HG02610 (cell line): Measurements from ENCODE around the gene ANKRD62.
"Not testable (repeated sequence)": the region's sequence is repeated elsewhere in the genome, so short reads cannot be mapped to it uniquely, and the experiment has no call there.

Experiments
- ATAC-seq: cut with Tn5 transposase; IDR thresholded peaks from one replicate; pipeline ENCODE4 v1.9.1; 2021; ENCODE audit warnings: mild to moderate bottlenecking, moderate library complexity; ENCODE audit not compliant: unreplicated experiment

The ANKRD62 gene

DNA sequence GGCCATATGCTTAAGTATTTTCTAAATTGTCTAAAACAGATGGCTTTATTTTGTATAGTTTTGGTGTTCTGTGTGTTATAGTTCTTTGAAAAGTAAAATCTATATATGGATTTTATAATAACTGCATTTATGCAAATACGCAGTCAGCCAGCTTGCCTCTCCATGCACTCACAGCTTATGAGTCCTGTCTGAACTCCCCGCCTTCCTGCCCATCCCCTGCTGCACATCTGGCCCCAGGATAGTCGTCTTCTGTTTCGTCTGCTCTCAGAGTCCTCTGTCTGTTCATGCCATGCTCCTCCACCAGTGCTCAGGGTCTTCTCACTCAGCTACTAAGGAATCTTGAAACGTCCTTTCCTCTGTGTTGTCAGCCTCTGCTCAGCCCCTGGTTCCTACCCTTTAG, 28.2 kb upstream of the ANKRD62 start:
- no peak for ATAC-seq

DNA sequence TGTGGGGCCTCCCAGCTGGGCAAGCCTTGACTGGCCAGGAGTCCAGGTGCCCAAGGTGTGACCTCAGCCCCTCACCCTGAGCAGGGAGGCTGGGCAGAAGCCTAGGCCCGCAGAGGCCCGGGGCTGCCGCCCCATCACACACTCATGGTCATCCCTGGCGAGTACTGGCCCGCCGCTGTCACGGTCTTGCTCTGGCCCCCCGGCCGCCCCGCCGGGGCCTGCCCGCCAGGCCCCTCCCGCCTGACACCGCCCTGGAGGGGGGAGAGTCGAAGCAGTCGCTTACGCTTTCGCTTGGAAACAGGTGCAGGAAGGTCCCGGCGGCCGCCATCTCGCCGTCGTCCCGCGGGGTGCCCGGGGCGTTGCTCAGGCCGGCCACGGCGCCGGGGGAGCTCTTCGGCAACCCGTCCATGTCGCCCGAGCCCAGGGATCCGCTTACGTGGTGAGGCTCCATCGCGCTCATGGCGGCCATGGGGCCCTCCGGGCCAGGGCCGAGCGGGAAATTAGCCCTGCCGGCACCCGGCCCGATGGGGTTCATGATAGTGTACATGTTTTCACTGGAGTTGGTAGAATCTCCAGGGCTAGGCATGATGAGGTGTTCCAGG, 26.6 kb upstream of the ANKRD62 start:
- ATAC-seq, result no peak

DNA sequence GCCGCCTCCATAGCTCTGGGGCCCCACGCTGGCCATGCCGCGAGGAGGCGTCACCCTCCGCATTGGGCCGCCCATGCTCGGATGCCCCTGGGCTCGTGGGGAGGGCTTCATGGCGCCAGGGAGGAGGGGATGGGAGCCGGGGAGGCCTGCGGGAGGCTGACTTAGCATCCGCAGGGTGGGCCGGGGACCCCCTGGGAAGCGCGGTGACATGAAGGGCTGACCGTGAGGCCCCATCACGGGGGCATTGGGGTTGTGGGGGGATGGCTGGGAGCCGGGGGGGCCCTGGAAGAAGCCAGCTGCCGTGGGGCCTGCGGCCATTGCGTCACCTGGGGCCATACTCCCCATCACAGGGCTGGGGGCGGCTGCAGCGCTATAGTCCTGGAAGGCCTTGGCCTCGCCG, 26.0 kb upstream of the ANKRD62 start:
- no peak for ATAC-seq

DNA sequence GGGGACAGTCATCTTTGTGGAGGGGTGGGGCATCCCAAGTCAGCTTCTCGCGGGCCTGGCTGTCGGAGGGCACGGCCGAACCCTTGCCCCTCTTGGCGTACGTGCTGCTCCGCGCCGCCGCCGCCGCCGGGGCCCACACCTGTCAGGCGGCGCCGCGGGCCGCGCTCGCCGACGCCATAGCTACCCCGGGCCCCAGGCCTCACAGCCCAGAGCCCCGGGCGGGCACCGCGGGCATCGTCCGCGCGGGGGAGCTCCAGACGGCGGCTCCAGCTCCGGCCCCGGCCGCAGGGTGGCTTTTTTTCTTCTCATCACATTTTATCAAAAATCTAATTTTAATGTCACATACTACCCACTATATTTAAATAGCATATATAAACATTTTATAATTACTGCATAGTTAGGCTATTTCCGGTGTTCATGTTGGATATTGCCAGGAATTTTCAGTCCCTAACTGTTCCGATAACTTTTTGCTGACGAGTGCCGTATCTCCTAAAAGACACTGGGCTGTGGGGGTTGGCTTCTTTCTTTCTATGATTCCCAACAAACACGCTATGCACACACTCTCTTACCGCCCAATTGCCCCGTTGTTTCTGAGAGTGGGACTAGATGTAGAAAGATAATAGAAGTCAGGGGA, 25.2 kb upstream of the ANKRD62 start:
- ATAC-seq, result not testable (repeated sequence)

DNA sequence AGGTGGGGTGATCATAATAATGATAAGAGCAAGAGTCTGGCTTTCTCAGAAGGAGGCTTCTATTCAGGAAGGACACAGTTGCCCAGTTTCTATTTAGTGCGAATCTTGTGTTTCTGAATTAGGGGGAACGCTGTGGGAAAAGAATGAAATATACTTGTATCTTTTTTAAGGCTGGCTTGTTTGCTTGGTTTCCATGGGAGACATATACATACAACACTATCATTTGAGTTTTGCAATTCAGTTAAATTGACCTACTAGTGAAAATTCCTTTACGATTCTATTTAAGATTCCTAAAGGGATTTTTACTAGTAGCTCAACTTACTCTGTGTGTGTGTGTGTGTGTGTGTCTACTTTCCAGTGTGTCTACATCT, 24.7 kb upstream of the ANKRD62 start:
- no peak for ATAC-seq

DNA sequence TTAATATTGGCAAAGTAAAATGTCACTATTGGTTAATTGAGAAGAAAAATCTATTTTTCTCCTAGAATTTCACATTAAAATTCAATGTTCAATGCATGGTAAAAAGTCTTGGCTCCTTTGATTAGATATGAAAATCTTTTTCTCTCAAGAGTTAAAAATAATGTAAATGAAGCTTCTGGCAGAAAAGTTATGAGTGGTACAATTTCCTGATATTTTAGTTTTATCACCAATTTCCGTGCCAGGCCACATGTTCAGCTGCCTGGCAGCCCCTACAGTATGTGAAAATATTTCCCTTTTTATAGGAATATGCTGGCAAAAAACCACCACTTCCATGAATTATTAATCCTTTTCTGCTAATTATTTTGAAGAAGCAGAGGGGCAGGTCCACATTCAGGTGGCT, 22.6 kb upstream of the ANKRD62 start:
- ATAC-seq, result not testable (repeated sequence)

DNA sequence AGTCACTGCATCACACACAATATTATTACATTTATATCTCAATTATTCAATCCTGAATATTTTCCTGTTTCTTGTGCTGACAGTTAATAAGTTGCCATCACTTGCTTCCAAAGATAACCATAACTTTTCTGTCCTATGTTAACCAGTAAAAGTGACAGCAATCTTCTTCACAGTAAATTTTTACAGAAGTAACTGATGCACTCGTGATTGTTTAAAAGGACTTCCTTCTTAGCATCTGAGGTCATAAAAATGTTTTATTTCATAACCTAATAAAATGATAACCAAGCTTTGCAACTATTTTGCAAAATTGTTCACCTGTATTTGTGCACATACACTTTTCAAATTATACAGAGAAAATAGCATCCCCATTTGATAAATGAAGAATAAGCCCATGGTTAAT, 20.6 kb upstream of the ANKRD62 start:
- ATAC-seq, result no peak

DNA sequence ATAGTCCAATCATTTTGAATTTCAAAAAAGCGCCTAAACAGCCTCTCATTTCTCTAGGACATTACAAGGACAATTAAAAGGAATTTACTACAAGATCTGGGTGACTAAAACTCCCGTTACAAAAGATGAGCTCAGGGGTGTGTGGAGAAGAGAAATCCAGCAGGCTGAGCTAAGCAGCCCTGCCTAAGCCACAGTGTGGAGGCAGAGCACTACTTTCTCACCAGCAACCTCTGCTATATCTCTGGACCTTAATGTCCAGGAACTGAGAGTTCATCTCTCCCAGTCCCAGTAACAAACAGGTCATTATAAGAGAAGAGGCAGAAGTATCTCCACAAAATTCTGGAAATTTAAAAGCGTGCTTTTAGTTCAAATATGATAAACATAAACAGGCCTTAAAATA, 18.9 kb upstream of the ANKRD62 start:
- ATAC-seq, result no peak

DNA sequence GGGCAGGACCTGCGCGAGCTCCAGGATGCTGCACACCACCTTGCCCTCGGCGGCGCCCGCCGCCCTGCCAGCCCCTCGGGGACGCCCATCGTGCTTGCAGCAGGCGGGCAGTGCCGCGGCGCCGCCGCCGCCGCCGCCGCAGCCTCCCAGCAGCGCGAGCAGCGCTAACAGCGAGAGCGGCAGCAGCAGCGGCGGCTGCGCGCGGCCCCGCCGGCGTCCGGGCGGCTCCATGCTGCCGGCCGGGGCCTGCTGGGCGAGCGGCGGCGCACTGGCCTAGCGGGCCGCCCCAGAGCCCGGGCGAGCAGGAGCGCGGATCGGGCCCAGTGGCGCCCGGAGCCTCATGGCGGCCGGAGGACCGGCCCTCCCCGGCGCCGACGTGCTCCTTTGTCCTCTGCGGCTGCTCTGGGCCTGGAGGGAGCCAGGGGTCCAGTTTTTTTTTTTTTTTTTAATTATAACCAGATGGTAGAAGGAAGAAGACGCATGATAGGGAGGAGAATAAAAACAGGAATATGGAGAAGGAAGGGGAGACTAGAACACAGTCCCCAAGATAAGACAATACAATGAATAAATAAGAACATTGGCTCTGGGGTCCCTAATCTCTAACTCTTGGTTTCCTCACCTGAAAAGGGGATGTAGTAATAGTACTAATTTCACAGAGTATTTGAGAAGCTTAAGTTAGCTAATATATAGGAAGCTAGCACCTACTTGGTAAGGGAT, 17.1 kb upstream of the ANKRD62 start:
- ATAC-seq, result no peak

DNA sequence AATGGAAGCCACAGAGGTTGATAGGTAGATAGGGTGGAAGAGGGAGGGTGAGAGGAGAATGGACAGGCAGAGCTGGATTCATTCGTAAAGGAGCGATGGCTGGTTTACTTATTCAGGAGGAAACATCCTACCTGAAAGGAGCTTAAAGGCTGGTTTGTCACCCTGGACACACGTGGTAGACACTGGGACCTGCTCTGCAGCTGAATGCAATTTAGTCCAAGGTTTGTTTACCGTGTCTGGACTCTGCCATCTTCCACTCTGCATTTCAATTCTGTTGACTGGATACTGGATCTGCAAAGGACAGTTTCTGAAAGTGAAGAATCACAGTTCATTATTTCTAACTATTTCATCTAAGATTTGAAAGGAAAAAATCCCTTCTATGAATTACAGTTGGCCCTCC, 15.6 kb upstream of the ANKRD62 start:
- ATAC-seq, result not testable (repeated sequence)

DNA sequence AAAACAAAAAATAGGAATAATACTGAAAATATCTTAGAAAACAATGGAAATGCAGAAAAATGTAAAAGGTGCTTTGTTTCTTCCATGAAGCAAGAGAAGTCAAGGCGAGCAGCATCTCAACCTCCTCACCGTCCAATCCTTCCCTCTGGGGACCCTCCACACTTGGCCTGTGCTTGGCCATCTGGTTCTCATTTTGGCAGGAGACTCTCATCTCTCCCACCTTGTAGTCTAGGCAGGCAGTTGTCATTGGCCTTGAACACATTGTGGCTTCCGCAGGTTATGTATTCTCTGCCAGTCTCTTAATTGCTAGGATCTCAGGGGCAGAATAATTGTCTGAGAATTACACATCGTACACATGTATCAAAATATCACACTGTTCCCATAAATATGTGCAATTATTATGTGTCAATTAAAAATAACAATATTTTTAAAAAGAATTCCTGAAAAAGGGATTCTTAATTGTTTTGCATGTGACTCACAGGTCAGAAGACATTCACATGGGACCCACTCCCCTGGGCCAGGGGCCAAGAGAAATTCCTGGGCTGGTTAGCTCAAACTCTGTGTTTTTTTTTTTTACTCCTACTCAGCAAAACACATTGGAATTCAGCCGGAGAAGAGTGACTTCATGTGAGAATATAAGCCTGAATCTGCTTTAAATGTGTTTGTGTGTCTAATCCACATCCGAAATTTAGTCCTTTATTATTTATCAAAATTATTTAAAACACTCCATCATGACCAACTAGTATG, 14.0 kb upstream of the ANKRD62 start:
- ATAC-seq, result no peak

DNA sequence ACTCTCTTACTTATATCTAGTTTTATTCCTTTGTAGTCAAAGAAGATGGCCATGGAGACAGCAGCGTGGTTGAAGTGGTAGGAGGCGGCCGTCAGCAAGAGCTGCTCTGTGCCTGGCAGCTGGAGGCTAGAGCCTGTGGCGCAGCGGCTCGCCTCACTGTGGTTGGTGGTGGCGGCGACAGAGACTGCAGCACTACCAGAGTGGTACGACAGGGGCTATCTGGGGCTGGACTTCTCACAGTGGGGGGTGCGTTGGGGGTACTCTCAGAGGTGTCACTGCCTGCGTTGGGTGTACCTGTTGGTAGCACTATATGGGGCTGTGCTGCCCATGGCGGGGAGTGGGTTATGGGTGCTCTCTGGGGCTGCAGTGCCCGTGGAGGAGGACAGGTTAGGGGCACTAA, 8.5 kb upstream of the ANKRD62 start:
- ATAC-seq, result no peak

DNA sequence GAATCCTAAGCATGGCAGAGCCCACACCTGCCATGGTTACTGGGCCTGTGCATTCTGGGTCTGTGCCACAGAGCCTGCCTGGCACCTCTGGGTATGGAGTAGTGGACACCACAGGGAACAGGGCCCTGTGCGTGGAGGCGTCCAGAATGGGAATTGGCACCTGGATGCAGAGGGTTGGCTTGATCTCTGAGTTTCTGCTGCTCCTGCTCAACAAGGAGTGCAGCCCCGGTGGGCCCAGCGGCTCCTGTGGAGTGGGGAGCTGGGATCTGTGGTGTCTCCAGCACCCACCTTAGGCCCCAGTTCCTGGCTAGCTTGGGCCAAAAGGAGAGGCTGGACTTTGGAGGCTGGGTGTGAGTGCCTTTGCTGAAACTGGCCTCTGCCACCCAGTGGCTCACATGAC, 7.9 kb upstream of the ANKRD62 start:
- no peak for ATAC-seq

DNA sequence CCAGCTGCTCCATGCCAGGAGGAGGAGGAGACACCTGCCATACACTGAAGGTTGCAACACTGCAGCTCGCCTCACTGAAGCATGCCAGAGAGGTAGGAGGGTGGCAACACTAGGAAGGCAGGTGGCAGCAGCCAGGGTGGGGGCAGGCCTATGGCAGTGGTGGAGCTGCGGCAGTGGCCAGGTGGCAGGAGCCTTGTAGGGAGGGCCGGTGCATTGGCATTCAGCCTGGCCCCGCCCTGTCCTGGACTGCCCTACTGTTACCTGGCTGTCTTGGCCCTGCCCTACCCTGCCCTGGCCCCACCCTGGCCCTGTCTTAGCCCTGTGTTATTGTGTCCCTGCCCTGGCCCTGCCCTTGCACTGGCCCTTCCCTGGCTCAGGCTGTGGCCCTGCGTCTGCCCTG, 7.4 kb upstream of the ANKRD62 start:
- no peak for ATAC-seq

DNA sequence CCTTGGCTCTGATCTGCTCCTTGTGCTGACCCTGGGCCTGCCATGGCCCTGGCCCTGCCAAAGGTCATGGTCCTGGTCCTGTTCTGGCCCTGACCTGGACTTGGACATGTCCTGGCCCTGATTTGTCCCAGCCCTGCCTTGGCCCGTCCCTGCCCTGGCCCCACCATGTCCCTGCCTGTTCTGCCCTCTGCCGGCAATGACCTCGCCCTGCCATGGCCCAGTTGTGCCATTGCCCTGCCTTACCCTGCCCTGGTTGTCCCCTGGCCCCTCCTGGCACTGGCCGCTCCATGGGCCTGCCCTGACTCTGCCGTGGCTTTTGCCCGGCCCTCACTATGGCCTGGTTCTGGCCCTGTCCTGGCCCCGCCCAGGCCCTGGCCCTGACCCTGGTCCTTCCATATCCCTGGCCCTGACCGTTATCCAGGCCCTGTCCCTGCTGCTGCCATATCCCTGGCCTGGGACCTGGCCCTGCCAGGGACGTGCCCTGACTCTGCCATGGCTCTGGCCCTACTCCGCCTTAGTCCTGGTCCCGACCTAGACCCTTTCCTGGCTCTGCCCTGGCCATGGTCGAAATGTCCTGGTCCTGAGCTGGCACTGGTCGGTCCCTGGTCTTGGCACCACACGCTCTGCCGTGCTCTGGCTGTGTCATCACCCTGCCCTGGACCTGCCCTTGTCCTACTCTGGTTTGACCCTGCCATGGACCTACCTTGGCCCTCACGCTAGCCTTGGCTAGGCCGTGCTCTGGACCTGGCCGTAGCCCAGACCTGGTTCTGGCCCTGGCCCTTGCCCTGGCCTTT, 6.8 kb upstream of the ANKRD62 start:
- ATAC-seq, result no peak

DNA sequence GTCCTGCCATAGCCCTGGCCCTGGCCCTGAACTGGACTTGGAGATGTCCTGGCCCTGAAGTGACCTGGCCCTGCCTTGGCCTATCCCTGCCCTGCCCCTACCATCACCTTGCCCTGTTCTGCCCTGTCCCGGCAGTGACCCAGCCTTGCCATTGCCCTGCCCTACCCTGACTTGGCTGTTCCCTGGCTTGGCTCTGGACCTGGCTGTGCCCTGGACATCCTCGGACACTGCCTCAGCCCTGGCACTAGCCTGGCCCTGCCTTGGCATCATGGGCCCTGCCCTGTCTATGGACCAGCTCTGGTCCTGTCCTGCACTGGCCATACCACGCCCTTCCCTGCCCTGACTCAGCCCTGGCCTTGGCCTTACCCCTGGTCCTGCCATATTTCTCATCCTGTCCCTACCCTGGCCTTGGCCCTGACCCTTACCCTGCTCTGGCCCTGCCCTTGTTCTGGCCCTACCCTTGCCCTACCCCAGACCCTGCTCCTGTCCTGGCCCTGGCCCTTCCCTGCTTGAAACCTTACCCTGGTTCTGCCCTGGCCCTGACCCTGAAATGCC, 6.1 kb upstream of the ANKRD62 start:
- ATAC-seq, result no peak

DNA sequence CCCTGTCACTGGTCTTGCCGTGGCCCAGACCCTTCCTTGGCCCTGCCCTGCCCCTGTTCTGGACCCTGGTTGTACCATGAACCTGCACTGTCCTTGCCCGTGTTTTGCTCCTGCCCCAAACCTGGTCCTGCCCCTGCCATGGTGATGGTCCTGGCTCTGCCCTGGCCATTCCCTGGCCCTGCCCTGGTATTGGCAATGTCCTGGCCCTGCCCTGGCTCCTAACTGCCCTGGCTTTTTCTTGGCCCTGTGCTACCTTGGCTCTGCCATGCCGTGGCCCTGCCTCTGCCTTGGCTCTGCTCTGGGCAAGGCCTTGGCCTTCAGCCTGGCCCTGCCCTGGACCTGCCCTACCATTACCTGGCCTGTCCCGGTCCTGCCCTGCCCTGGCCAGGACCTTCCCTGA, 5.5 kb upstream of the ANKRD62 start:
- no peak for ATAC-seq

DNA sequence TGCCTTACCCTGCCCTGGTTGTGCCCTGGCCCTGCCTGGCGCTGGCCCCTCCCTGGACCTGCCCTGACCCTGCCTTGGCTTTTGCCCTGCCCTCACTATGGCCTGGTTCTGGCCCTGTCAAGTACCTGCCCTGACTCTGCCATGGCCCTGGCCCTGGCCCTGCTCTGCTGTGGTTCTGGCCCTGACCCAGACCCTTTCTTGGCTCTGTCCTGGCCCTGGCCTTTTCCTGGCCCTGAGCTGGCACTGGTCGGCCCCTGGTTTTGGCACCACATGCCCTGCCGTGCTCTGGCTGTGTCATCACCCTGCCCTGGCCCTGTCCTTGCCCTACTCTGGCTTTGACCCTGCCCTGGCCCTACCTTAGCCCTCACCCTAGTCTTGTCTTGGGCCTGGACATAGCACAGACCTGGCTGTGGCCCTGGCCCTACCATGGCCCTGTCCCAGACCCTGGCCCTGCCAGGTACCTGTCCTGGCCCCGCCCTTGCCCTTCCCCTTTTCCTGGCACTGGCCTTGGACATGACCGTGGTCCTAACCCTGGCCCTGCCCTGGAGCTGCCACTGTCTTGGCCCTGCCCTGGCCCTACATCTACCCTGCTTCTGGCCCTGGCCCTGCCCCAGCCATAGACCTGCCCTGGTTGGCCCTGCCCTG, 4.8 kb upstream of the ANKRD62 start:
- ATAC-seq, result no peak

DNA sequence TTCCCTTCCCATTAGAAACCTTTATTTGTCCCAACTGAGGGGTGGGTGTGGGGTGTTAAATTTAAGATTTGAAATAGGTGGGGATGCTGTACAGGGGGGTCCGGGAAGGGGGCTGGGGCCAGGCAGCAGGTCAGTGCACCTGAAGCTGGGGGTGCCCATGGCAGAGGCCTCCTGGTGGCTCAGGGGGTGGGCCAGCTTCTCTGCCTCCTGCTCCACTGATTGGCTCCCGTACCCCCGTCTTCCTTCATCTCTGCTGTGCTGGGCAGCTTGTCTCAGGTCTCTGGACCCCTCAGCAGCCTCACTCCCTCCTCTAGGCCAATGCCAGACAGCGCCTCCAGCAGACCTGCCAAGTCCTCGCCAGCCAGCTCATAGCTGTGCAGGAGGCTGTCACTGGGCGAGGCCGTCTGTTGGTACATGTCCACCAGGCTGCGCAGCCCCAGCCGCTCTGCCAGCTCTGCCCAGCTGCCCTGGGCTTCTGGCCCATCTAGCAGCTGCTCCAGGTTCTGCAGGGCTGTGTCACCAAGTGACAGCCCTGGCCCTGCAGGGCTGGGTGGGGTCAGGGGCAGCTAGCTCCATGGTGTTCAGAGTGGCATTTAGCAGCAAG, 2.0 kb upstream of the ANKRD62 start:
- no peak for ATAC-seq
